C4-2B (cell line): Measurements from ENCODE around the gene AGFG1.

Experiments used
- CTCF ChIP-seq: fragments of 450-650 bp; conservative IDR thresholded peaks from 2 replicates; pipeline ENCODE4 v1.5.1; 2017; ENCODE audit warnings: mild to moderate bottlenecking
- ZFX ChIP-seq: fragments of 450-650 bp; IDR thresholded peaks from 2 replicates; pipeline ENCODE4 v1.6.1; 2017

GRCh38 chr2:227439214-227439613 lies 32.7 kb upstream of the AGFG1 start:
- TF ChIP-seq CTCF (no peak), ZFX (no peak)
